ENCODE data around the gene ERBB4.

The ERBB4 gene

GRCh38 chr2:211498551-211499205 is 1039.9 kb downstream of the ERBB4 start:
- TF ChIP-seq CTCF (conservative IDR thresholded peaks at IDR 0.05): no peak
- no peak overlapping the region for H3K27ac ChIP-seq

GRCh38 chr2:211495339-211495738 is 1043.3 kb downstream of the ERBB4 start:
- H3K27ac ChIP-seq: no peak overlapping the region
- TF ChIP-seq CTCF (conservative IDR thresholded peaks at IDR 0.05): no peak

GRCh38 chr2:211494536-211494935 is 1044.1 kb downstream of the ERBB4 start:
- TF ChIP-seq CTCF (conservative IDR thresholded peaks at IDR 0.05): no peak

GRCh38 chr2:211494085-211494484 is 1044.5 kb downstream of the ERBB4 start:
- TF ChIP-seq CTCF (conservative IDR thresholded peaks at IDR 0.05): no peak
- no peak overlapping the region for H3K27ac ChIP-seq

More at GRCh38 chr2:211494536-211494935, 1044.1 kb downstream of the ERBB4 start:
- no peak overlapping the region for H3K27ac ChIP-seq

- TF ChIP-seq CTCF (conservative IDR thresholded peaks at IDR 0.05): no peak
- H3K27ac ChIP-seq: no peak overlapping the region
These were observed 1050.9 kb downstream of the ERBB4 start for GRCh38 chr2:211487733-211488132.

GRCh38 chr2:211479536-211480150 is 1059.0 kb downstream of the ERBB4 start:
- H3K27ac ChIP-seq: no peak overlapping the region
- TF ChIP-seq CTCF (conservative IDR thresholded peaks at IDR 0.05): no peak

- H3K27ac ChIP-seq: no peak overlapping the region
- TF ChIP-seq CTCF (conservative IDR thresholded peaks at IDR 0.05): no peak
These were observed 1060.9 kb downstream of the ERBB4 start for GRCh38 chr2:211477537-211478275.

Measured in VCaP (cell line).